ENCODE results near the gene CDC42EP5. TPM values are rescaled to one million over a fixed set of nuclear protein-coding genes. Genes with fewer than 3 reads are reported as not detected.
"Not testable (repeated sequence)": the region's sequence is repeated elsewhere in the genome, so short reads cannot be mapped to it uniquely, and the experiment has no call there.

The CDC42EP5 gene
- total and polyA plus RNA-seq, 4 donors: 0.28 to 2.2 (median 0.84) TPM; not detected in 1

GRCh38 chr19:54506079-54506478, 33.0 kb upstream of the CDC42EP5 start:
- Histone ChIP-seq H3K36me3 (ENCODE audit: control insufficient read depth in 4 of 4, insufficient read depth in 3 of 4, low read depth in 1 of 4, low read length in 3 of 4) (no peaks in the 10 kb centered on the region), H3K9me3 (ENCODE audit: control insufficient read depth in 4 of 4, low read length in 3 of 4) (no peaks in the 10 kb centered on the region), H3K27me3 (ENCODE audit: control insufficient read depth in 4 of 4, insufficient read depth in 4 of 4, low read length in 3 of 4) (no peaks in the 10 kb centered on the region), H3K4me3 (ENCODE audit: low read depth in 1 of 3, low read length in 3 of 3) (no peak overlapping the region), H3K4me1 (ENCODE audit: control insufficient read depth in 4 of 4, insufficient read depth in 4 of 4, low read length in 3 of 4) (no peaks in the 10 kb centered on the region), H3K9ac (ENCODE audit: low read depth in 1 of 2, low read length in 2 of 2) (no peak overlapping the region), H3K27ac (ENCODE audit: low read depth in 1 of 2, low read length in 2 of 2) (no peak overlapping the region)
- WGBS: 70% methylated on average over 10 of the region's 10 CpGs
- DNase-seq (ENCODE audit: low spot score): no peak
- TF ChIP-seq, protein P1, sequence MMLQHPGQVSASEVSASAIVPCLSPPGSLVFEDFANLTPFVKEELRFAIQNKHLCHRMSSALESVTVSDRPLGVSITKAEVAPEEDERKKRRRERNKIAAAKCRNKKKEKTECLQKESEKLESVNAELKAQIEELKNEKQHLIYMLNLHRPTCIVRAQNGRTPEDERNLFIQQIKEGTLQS (IDR thresholded peaks at IDR 0.05): no peak
- TF ChIP-seq, protein P2, sequence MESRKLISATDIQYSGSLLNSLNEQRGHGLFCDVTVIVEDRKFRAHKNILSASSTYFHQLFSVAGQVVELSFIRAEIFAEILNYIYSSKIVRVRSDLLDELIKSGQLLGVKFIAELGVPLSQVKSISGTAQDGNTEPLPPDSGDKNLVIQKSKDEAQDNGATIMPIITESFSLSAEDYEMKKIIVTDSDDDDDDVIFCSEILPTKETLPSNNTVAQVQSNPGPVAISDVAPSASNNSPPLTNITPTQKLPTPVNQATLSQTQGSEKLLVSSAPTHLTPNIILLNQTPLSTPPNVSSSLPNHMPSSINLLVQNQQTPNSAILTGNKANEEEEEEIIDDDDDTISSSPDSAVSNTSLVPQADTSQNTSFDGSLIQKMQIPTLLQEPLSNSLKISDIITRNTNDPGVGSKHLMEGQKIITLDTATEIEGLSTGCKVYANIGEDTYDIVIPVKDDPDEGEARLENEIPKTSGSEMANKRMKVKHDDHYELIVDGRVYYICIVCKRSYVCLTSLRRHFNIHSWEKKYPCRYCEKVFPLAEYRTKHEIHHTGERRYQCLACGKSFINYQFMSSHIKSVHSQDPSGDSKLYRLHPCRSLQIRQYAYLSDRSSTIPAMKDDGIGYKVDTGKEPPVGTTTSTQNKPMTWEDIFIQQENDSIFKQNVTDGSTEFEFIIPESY (IDR thresholded peaks at IDR 0.05): no peak
- TF ChIP-seq, protein P3, sequence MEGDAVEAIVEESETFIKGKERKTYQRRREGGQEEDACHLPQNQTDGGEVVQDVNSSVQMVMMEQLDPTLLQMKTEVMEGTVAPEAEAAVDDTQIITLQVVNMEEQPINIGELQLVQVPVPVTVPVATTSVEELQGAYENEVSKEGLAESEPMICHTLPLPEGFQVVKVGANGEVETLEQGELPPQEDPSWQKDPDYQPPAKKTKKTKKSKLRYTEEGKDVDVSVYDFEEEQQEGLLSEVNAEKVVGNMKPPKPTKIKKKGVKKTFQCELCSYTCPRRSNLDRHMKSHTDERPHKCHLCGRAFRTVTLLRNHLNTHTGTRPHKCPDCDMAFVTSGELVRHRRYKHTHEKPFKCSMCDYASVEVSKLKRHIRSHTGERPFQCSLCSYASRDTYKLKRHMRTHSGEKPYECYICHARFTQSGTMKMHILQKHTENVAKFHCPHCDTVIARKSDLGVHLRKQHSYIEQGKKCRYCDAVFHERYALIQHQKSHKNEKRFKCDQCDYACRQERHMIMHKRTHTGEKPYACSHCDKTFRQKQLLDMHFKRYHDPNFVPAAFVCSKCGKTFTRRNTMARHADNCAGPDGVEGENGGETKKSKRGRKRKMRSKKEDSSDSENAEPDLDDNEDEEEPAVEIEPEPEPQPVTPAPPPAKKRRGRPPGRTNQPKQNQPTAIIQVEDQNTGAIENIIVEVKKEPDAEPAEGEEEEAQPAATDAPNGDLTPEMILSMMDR (IDR thresholded peaks at IDR 0.05; ENCODE audit: low read depth, low read length, missing input control): no peak
- TF ChIP-seq HNF4G (IDR thresholded peaks at IDR 0.05) (no peak), JUND (IDR thresholded peaks at IDR 0.05) (no peak), NR2F2 (IDR thresholded peaks at IDR 0.05) (no peak), SP1 (IDR thresholded peaks at IDR 0.05) (no peak), MAX (IDR thresholded peaks at IDR 0.05) (no peak), HNF4A (conservative IDR thresholded peaks at IDR 0.05) (no peak), TAF1 (conservative IDR thresholded peaks at IDR 0.05) (no peak), YY1 (IDR thresholded peaks at IDR 0.05) (no peak), FOXA1 (IDR thresholded peaks at IDR 0.05) (no peak)

DNA sequence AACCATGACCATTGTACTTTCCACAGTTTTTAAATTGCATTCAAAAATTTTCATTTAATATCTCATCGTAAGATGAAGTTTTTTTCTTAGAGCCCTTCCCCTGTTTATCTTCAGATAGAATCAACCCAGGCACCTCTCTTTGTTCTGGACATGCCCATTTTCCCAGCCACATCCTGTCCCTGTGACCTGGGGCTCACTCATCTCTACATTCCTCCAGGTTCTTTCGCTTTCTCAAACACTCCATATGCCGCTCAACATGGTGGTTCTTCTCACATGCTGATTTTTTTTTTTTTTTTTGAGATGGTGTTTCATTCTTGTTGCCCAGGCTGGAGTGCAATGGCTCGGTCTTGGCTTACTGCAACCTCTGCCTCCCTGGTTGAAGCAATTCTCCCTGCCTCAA, 32.4 kb upstream of the CDC42EP5 start:
- H3K27me3 ChIP-seq (ENCODE audit: control insufficient read depth in 4 of 4, insufficient read depth in 4 of 4, low read length in 3 of 4); H3K27ac ChIP-seq (ENCODE audit: low read depth in 1 of 2, low read length in 2 of 2); H3K9ac ChIP-seq (ENCODE audit: low read depth in 1 of 2, low read length in 2 of 2); H3K4me3 ChIP-seq (ENCODE audit: low read depth in 1 of 3, low read length in 3 of 3); H3K9me3 ChIP-seq (ENCODE audit: control insufficient read depth in 4 of 4, low read length in 3 of 4); DNase-seq (ENCODE audit: low spot score); H3K36me3 ChIP-seq (ENCODE audit: control insufficient read depth in 4 of 4, insufficient read depth in 3 of 4, low read depth in 1 of 4, low read length in 3 of 4); H3K4me1 ChIP-seq (ENCODE audit: control insufficient read depth in 4 of 4, insufficient read depth in 4 of 4, low read length in 3 of 4): not testable (repeated sequence)
- WGBS: 80% methylated on average over 4 of the region's 4 CpGs

- Histone ChIP-seq H3K27ac (ENCODE audit: low read depth in 1 of 2, low read length in 2 of 2) (no peak within 1 kb of the TSS), H3K36me3 (ENCODE audit: control insufficient read depth in 4 of 4, insufficient read depth in 3 of 4, low read depth in 1 of 4, low read length in 3 of 4) (no peaks in the 10 kb centered on the region), H3K27me3 (ENCODE audit: control insufficient read depth in 4 of 4, insufficient read depth in 4 of 4, low read length in 3 of 4) (no peaks in the 10 kb centered on the region), H3K4me1 (ENCODE audit: control insufficient read depth in 4 of 4, insufficient read depth in 4 of 4, low read length in 3 of 4) (no peaks in the 10 kb centered on the region), H3K4me3 (ENCODE audit: low read depth in 1 of 3, low read length in 3 of 3) (no peak within 1 kb of the TSS), H3K9me3 (ENCODE audit: control insufficient read depth in 4 of 4, low read length in 3 of 4) (no peaks in the 10 kb centered on the region), H3K9ac (ENCODE audit: low read depth in 1 of 2, low read length in 2 of 2) (no peak within 1 kb of the TSS)
- DNase-seq (ENCODE audit: low spot score): no peak
- WGBS: 70% methylated on average over 14 of the region's 14 CpGs
- no peak for TF ChIP-seq FOXA2 (IDR thresholded peaks at IDR 0.05)
- TF ChIP-seq, protein P3 (IDR thresholded peaks at IDR 0.05; ENCODE audit: low read depth, low read length, missing input control): no peak
- no peak for TF ChIP-seq MAX (IDR thresholded peaks at IDR 0.05)
- TF ChIP-seq, protein P2 (IDR thresholded peaks at IDR 0.05): no peak
- no peak for TF ChIP-seq HNF4A (conservative IDR thresholded peaks at IDR 0.05)
- TF ChIP-seq RAD21 (IDR thresholded peaks at IDR 0.05): no peak
- TF ChIP-seq REST (IDR thresholded peaks at IDR 0.05): no peak
- no peak for TF ChIP-seq TAF1 (conservative IDR thresholded peaks at IDR 0.05)
- TF ChIP-seq YY1 (IDR thresholded peaks at IDR 0.05): no peak
Measured at GRCh38 chr19:54502518-54503048, 29.5 kb upstream of the CDC42EP5 start, which contains the start of gene LAIR2. Gene LAIR2, plus strand, starts transcription at chr19:54502831. Its CDS starts 88 bp downstream, at chr19:54502919.
